Trophoblast cell (in vitro differentiated cells and primary cell): Measurements from ENCODE around the gene NCOA5.

Source experiments
- DNase-seq, 2 donors: peaks; one replicate each; pipeline ENCODE4 v3.0.0-alpha.2; 2016
- H2AFZ ChIP-seq: 2 replicates; pipeline ENCODE4 v1.6.1; 2013; ENCODE audit warnings: low read length, moderate library complexity, mild to moderate bottlenecking; ENCODE audit not compliant: insufficient read depth, poor library complexity
- H2AK5ac ChIP-seq: 2 replicates; pipeline ENCODE4 v1.6.1; 2013; ENCODE audit warnings: mild to moderate bottlenecking, low read length
- H2BK120ac ChIP-seq: 2 replicates; pipeline ENCODE4 v1.6.1; 2013; ENCODE audit warnings: low read length, mild to moderate bottlenecking, moderate library complexity; ENCODE audit not compliant: insufficient read depth, poor library complexity
- H2BK12ac ChIP-seq: 2 replicates; pipeline ENCODE4 v1.6.1; 2013; ENCODE audit warnings: mild to moderate bottlenecking, low read length, moderate library complexity
- H2BK5ac ChIP-seq: 2 replicates; pipeline ENCODE4 v1.6.1; 2013; ENCODE audit warnings: low read length, low read depth, moderate library complexity, mild to moderate bottlenecking; ENCODE audit not compliant: poor library complexity
- H3K14ac ChIP-seq: 2 replicates; pipeline ENCODE4 v1.6.1; 2013; ENCODE audit warnings: mild to moderate bottlenecking, low read length
- H3K18ac ChIP-seq: 2 replicates; pipeline ENCODE4 v1.6.1; 2013; ENCODE audit warnings: mild to moderate bottlenecking, low read length
- H3K23ac ChIP-seq: 2 replicates; pipeline ENCODE4 v1.6.1; 2013; ENCODE audit warnings: low read length
- H3K27ac ChIP-seq: 2 replicates; pipeline ENCODE4 v1.5.1; 2013; ENCODE audit warnings: low read depth, mild to moderate bottlenecking, inconsistent platforms, low read length, moderate library complexity
- H3K27me3 ChIP-seq: 2 replicates; pipeline ENCODE4 v1.6.1; 2013; ENCODE audit warnings: inconsistent platforms, mild to moderate bottlenecking, low read length, moderate library complexity; ENCODE audit not compliant: insufficient read depth
- H3K36me3 ChIP-seq, 2 experiments: 1 replicate in 1 of 2; 2 replicates in 1 of 2; pipeline ENCODE4 v1.6.1; 2013; ENCODE audit warnings: low read length in 2 of 2, mild to moderate bottlenecking in 2 of 2, moderate library complexity in 1 of 2; ENCODE audit not compliant: insufficient read depth in 2 of 2, control insufficient read depth in 1 of 2
- H3K4ac ChIP-seq: 2 replicates; pipeline ENCODE4 v1.6.1; 2013; ENCODE audit warnings: low read depth, mild to moderate bottlenecking, low read length, moderate library complexity
- H3K4me1 ChIP-seq, 2 experiments: 1 replicate in 1 of 2; 2 replicates in 1 of 2; pipeline ENCODE4 v1.6.1; 2013; ENCODE audit warnings: low read length in 2 of 2, mild to moderate bottlenecking in 2 of 2, moderate library complexity in 1 of 2; ENCODE audit not compliant: insufficient read depth in 2 of 2, control insufficient read depth in 1 of 2
- H3K4me2 ChIP-seq: 2 replicates; pipeline ENCODE4 v1.6.1; 2013; ENCODE audit warnings: inconsistent platforms, mild to moderate bottlenecking, low read length, moderate library complexity
- H3K4me3 ChIP-seq: 2 replicates; pipeline ENCODE4 v1.5.1; 2013; ENCODE audit warnings: mild to moderate bottlenecking, low read depth, low read length, inconsistent platforms
- H3K79me1 ChIP-seq: one replicate; pipeline ENCODE4 v1.6.1; 2013; ENCODE audit warnings: low read length
- H3K79me2 ChIP-seq: 2 replicates; pipeline ENCODE4 v1.6.1; 2013; ENCODE audit warnings: low read length, mild to moderate bottlenecking; ENCODE audit not compliant: control insufficient read depth, insufficient read depth, poor library complexity
- H3K9ac ChIP-seq: 2 replicates; pipeline ENCODE4 v1.6.1; 2013; ENCODE audit warnings: mild to moderate bottlenecking, low read length
- H3K9me3 ChIP-seq: 2 replicates; pipeline ENCODE4 v1.6.1; 2013; ENCODE audit warnings: low read depth, mild to moderate bottlenecking, control low read depth, inconsistent platforms, low read length; ENCODE audit not compliant: insufficient read depth
- H4K12ac ChIP-seq: 2 replicates; pipeline ENCODE4 v1.6.1; 2013; ENCODE audit warnings: low read depth, mild to moderate bottlenecking, low read length, moderate library complexity
- H4K8ac ChIP-seq: 2 replicates; pipeline ENCODE4 v1.6.1; 2013; ENCODE audit warnings: low read depth, mild to moderate bottlenecking, low read length, moderate library complexity
- H4K91ac ChIP-seq: one replicate; pipeline ENCODE4 v1.6.1; 2013; ENCODE audit warnings: low read depth, mild to moderate bottlenecking, low read length, moderate library complexity
- WGBS: extraction: QIAGEN DNeasy Blood & Tissue Kit; methylation state at CpG from one replicate; pipeline ENCODE4 v1.1.7; 2013; ENCODE audit warnings: missing lambda C conversion rate; ENCODE audit not compliant: insufficient read length, insufficient coverage; ENCODE audit errors: extremely low coverage; 5-methylcytosine and 5-hydroxymethylcytosine counted together

Gene NCOA5

GRCh38 chr20:46076806-46077205 lies 13.0 kb downstream of the NCOA5 start:
- WGBS: no CpG with 5 or more reads among the region's 7 CpGs
- DNase-seq: no peak
- Histone ChIP-seq H3K79me1 (no peaks in the 10 kb centered on the region), H3K9me3 (no peaks in the 10 kb centered on the region), H4K91ac (no peak overlapping the region), H3K4me1 (no peaks in the 10 kb centered on the region), H3K14ac (no peak overlapping the region), H4K12ac (no peak overlapping the region), H3K9ac (no peak overlapping the region), H3K27me3 (no peaks in the 10 kb centered on the region), H3K18ac (no peak overlapping the region), H2AK5ac (no peak overlapping the region), H3K79me2 (no peaks in the 10 kb centered on the region), H3K4ac (no peak overlapping the region), H2BK12ac (no peak overlapping the region), H3K36me3 (peaks cover 5 to 27% of the 10 kb centered on the region in 2 experiments), H2BK120ac (no peak overlapping the region), H3K4me3 (no peak overlapping the region), H4K8ac (no peak overlapping the region), H3K23ac (no peak overlapping the region), H3K4me2 (no peak overlapping the region), H2AFZ (no peak overlapping the region), H2BK5ac (no peak overlapping the region), H3K27ac (no peak overlapping the region)

DNA sequence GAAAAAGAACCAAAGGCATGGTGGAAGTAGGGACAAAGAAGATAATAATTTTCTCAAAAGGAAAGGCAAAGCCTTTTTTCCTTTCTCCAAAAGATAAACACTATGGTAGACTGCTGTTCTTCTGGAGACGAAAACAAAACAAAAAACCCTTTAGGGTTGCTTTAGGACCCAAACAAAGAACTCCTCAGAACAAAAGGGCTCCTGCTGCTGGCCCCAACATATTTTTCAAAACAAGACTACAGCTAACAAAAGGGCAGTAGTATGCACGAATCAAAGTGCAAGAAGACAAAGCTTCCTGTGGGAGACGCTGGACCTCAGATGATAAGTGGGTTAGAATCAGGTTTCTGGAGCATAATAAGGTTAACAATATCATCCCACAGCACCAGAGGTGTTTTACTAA lies 15.8 kb downstream of the NCOA5 start:
- no peak overlapping the region for H4K91ac ChIP-seq
- no peak overlapping the region for H2BK120ac ChIP-seq
- no peak overlapping the region for H3K18ac ChIP-seq
- no peak overlapping the region for H3K14ac ChIP-seq
- H3K27ac ChIP-seq: no peak overlapping the region
- no peak overlapping the region for H2AK5ac ChIP-seq
- H3K9ac ChIP-seq: no peak overlapping the region
- no peaks in the 10 kb centered on the region for H3K27me3 ChIP-seq
- H4K8ac ChIP-seq: no peak overlapping the region
- no peaks in the 10 kb centered on the region for H3K9me3 ChIP-seq
- H3K4me3 ChIP-seq: no peak overlapping the region
- no peaks in the 10 kb centered on the region for H3K4me1 ChIP-seq
- H3K79me2 ChIP-seq: no peaks in the 10 kb centered on the region
- DNase-seq: no peak
- H2BK12ac ChIP-seq: no peak overlapping the region
- H4K12ac ChIP-seq: no peak overlapping the region
- no peaks in the 10 kb centered on the region for H3K79me1 ChIP-seq
- no peak overlapping the region for H2AFZ ChIP-seq
- no peak overlapping the region for H2BK5ac ChIP-seq
- no CpG with 5 or more reads among the region's 3 CpGs for WGBS
- no peak overlapping the region for H3K4me2 ChIP-seq
- peaks cover 11 to 31% of the 10 kb centered on the region in 2 experiments for H3K36me3 ChIP-seq
- no peak overlapping the region for H3K23ac ChIP-seq
- no peak overlapping the region for H3K4ac ChIP-seq

DNA sequence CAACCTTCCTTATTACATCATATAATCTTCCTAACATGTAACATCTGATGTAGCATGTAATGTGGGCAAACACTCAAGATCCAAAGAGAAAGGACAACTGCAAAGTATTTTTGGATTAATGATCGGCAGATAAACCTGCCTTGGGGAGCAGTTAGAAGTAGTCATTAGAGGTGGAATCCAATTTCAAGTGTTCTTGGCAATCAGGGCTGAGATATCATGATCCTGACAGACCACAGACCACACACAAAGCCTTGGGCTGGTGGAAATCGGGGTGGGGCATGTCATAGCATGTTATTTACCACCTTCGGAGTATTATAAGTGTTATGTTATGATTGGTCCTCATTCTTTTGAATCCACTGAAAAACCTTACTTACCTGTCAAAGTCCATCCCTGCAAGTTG lies 16.3 kb downstream of the NCOA5 start:
- Histone ChIP-seq H3K27ac (no peak overlapping the region), H2AK5ac (no peak overlapping the region), H3K27me3 (no peaks in the 10 kb centered on the region), H2BK5ac (no peak overlapping the region), H3K79me2 (no peaks in the 10 kb centered on the region), H3K23ac (no peak overlapping the region), H3K4me1 (no peaks in the 10 kb centered on the region), H4K8ac (no peak overlapping the region), H4K12ac (no peak overlapping the region), H3K14ac (no peak overlapping the region), H3K79me1 (no peaks in the 10 kb centered on the region), H2BK12ac (no peak overlapping the region), H3K36me3 (peaks cover 8 to 26% of the 10 kb centered on the region in 2 experiments), H2BK120ac (no peak overlapping the region), H3K18ac (no peak overlapping the region), H2AFZ (no peak overlapping the region), H3K9ac (no peak overlapping the region), H3K9me3 (no peaks in the 10 kb centered on the region), H3K4me2 (no peak overlapping the region), H3K4ac (no peak overlapping the region), H3K4me3 (no peak overlapping the region), H4K91ac (no peak overlapping the region)
- no peak for DNase-seq
- WGBS: no CpG with 5 or more reads among the region's 3 CpGs

- Histone ChIP-seq H3K27ac (no peak overlapping the region), H2AK5ac (no peak overlapping the region), H3K79me1 (no peaks in the 10 kb centered on the region), H4K8ac (no peak overlapping the region), H2BK5ac (no peak overlapping the region), H3K4me1 (no peaks in the 10 kb centered on the region), H3K23ac (no peak overlapping the region), H3K9me3 (no peaks in the 10 kb centered on the region), H3K79me2 (no peaks in the 10 kb centered on the region), H2BK12ac (no peak overlapping the region), H3K14ac (no peak overlapping the region), H3K18ac (no peak overlapping the region), H3K4me3 (no peak overlapping the region), H3K9ac (no peak overlapping the region), H2BK120ac (no peak overlapping the region), H3K36me3 (peaks cover 8 to 26% of the 10 kb centered on the region in 2 experiments), H3K4me2 (no peak overlapping the region), H3K4ac (no peak overlapping the region), H4K91ac (no peak overlapping the region), H2AFZ (no peak overlapping the region), H3K27me3 (no peaks in the 10 kb centered on the region), H4K12ac (no peak overlapping the region)
- DNase-seq: peak in 1 of 2 donors; percentile 10
- WGBS: no CpG with 5 or more reads among the region's 4 CpGs
Observed at GRCh38 chr20:46073024-46073423, 16.7 kb downstream of the NCOA5 start.
